IMR-90 (cell line): ENCODE data around the gene ADGRL3.

Source experiments
- MAFK ChIP-seq: IDR thresholded peaks from 2 replicates; pipeline ENCODE4 v1.6.1; 2012; ENCODE audit warnings: low read depth, low read length, improper control_type of control experiment
- POLR2A ChIP-seq: IDR thresholded peaks from 2 replicates; pipeline ENCODE4 v1.6.1; 2012; ENCODE audit warnings: mild to moderate bottlenecking, low read depth, low read length
- RCOR1 ChIP-seq: IDR thresholded peaks from 2 replicates; pipeline ENCODE4 v1.6.1; 2012; ENCODE audit warnings: mild to moderate bottlenecking, low read length, improper control_type of control experiment; ENCODE audit not compliant: insufficient replicate concordance
- RFX5 ChIP-seq: IDR thresholded peaks from 2 replicates; pipeline ENCODE4 v1.8.0; 2012; ENCODE audit warnings: low read depth, mild to moderate bottlenecking, low read length, moderate library complexity
- SMC3 ChIP-seq: fragments of 150-350 bp; IDR thresholded peaks from 2 replicates; pipeline ENCODE4 v1.6.1; 2016; ENCODE audit warnings: low read depth, mild to moderate bottlenecking, antibody characterized with exemption, low read length, moderate library complexity
- TF ChIP-seq, protein P1 (sequence below): conservative IDR thresholded peaks from 2 replicates; pipeline ENCODE4 v1.5.1; 2012; ENCODE audit warnings: mild to moderate bottlenecking, low read depth, low read length, improper control_type of control experiment
- TF ChIP-seq, protein P2 (sequence below): fragments of 150-350 bp; IDR thresholded peaks from 2 replicates; pipeline ENCODE4 v1.6.1; 2017; ENCODE audit warnings: mild to moderate bottlenecking, antibody characterized with exemption, low read length, low read depth

DNA sequence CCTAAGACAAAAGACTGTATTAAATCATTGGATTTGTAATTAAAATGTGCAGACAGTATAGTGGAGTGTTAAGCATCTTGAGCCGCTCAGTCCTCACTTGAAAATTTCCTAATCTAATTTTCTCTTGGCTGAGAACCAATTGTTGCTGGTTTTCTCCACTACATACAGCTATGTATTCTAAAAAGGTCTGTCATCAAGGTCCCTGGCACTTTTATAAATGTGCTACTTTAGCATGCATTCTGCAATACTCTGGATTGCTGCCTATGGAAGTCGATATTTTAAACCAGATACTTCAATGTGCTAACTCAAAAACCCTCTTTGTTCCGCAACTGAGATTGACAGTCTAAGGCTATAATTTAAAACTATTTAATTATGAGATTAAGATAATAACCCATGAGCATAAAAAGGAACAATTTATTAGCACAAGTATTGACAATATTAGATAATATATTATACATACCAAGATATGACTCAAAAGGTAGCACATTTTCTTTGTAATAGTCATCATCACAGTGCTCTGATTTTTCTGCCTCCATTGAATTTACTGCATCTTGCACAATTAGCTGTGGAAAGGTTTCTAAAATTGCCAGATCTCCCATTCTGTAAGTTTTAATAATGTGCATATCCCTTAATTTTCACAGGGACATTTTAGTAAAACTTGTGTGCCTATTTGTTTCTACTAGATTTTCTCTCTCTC, 815.1 kb downstream of the ADGRL3 start:
- TF ChIP-seq, protein P1, sequence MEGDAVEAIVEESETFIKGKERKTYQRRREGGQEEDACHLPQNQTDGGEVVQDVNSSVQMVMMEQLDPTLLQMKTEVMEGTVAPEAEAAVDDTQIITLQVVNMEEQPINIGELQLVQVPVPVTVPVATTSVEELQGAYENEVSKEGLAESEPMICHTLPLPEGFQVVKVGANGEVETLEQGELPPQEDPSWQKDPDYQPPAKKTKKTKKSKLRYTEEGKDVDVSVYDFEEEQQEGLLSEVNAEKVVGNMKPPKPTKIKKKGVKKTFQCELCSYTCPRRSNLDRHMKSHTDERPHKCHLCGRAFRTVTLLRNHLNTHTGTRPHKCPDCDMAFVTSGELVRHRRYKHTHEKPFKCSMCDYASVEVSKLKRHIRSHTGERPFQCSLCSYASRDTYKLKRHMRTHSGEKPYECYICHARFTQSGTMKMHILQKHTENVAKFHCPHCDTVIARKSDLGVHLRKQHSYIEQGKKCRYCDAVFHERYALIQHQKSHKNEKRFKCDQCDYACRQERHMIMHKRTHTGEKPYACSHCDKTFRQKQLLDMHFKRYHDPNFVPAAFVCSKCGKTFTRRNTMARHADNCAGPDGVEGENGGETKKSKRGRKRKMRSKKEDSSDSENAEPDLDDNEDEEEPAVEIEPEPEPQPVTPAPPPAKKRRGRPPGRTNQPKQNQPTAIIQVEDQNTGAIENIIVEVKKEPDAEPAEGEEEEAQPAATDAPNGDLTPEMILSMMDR: no peak
- TF ChIP-seq RFX5 (no peak), POLR2A (no peak), SMC3 (no peak), RCOR1 (no peak), MAFK (no peak)
- TF ChIP-seq, protein P2, sequence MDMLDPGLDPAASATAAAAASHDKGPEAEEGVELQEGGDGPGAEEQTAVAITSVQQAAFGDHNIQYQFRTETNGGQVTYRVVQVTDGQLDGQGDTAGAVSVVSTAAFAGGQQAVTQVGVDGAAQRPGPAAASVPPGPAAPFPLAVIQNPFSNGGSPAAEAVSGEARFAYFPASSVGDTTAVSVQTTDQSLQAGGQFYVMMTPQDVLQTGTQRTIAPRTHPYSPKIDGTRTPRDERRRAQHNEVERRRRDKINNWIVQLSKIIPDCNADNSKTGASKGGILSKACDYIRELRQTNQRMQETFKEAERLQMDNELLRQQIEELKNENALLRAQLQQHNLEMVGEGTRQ: no peak
